HEK293 (cell line): Measurements from ENCODE around the gene APOBEC3C.

ENCODE experiments used
- CTCF ChIA-PET: fragments of 350-600 bp; formaldehyde crosslinking; extraction: SDS; loops from one replicate; lab custom pipeline; 2021; ENCODE audit warnings: antibody characterized with exemption; lab: Yijun Ruan, JAX
- POLR2A ChIA-PET: fragments of 300-600 bp; formaldehyde crosslinking; extraction: SDS; loops from one replicate; lab custom pipeline; 2020; ENCODE audit warnings: antibody characterized with exemption, inconsistent platforms; lab: Yijun Ruan, JAX
- H3K27ac ChIP-seq: fragments of 200-500 bp; sonication (Bioruptor generic); 2 replicates; pipeline ENCODE4 v1.5.1; 2014; ENCODE audit warnings: low read depth, low read length, control low read depth, inconsistent platforms; ENCODE audit errors: extremely low read depth
- H3K36me3 ChIP-seq, 2 experiments: fragments of 200-500 bp in 1 of 2; sonication (Bioruptor generic) in 1 of 2; 1 replicate in 1 of 2; 2 replicates in 1 of 2; pipeline ENCODE4 v1.5.1; 2014 to 2017; ENCODE audit warnings: inconsistent platforms in 2 of 2, low read length in 2 of 2; ENCODE audit not compliant: control insufficient read depth in 2 of 2, insufficient read depth in 1 of 2
- H3K4me1 ChIP-seq: fragments of 200-500 bp; sonication (Bioruptor generic); 2 replicates; pipeline ENCODE4 v1.5.1; 2014; ENCODE audit warnings: mild to moderate bottlenecking, low read length, inconsistent platforms; ENCODE audit not compliant: control insufficient read depth, insufficient read depth
- H3K4me3 ChIP-seq: 2 replicates; pipeline ENCODE4 v1.5.1; 2011; ENCODE audit warnings: low read depth, mild to moderate bottlenecking, control low read depth, low read length, moderate library complexity
- H3K9me3 ChIP-seq: fragments of 200-500 bp; sonication (Bioruptor generic); 2 replicates; pipeline ENCODE4 v1.5.1; 2014; ENCODE audit warnings: low read depth, low read length, inconsistent platforms; ENCODE audit not compliant: control insufficient read depth, insufficient read depth
- BCL11A ChIP-seq: fragments of 450-650 bp; formaldehyde crosslinking; IDR thresholded peaks from 2 replicates; pipeline ENCODE4 v1.5.1; 2016; ENCODE audit warnings: low read depth, missing biosample characterization, missing genetic modification characterization
- BCL6B ChIP-seq: fragments of 450-650 bp; formaldehyde crosslinking; IDR thresholded peaks from 2 replicates; pipeline ENCODE4 v1.5.1; 2017; ENCODE audit warnings: missing biosample characterization, missing genetic modification characterization
- GLI2 ChIP-seq: fragments of 450-650 bp; formaldehyde crosslinking; IDR thresholded peaks from 2 replicates; pipeline ENCODE4; 2017; ENCODE audit warnings: missing biosample characterization, missing genetic modification characterization, low read depth, borderline replicate concordance
- KLF8 ChIP-seq: fragments of 450-650 bp; formaldehyde crosslinking; IDR thresholded peaks from 2 replicates; pipeline ENCODE4 v1.5.1; 2016; ENCODE audit warnings: missing biosample characterization, missing genetic modification characterization
- PBX3 ChIP-seq: sonication (generic); formaldehyde crosslinking; IDR thresholded peaks from 2 replicates; pipeline ENCODE4 v1.8.1; 2022; ENCODE audit warnings: mild to moderate bottlenecking, moderate library complexity, missing genetic modification reagents
- REPIN1 ChIP-seq: fragments of 450-650 bp; formaldehyde crosslinking; IDR thresholded peaks from 2 replicates; pipeline ENCODE4 v1.5.1; 2017; ENCODE audit warnings: missing biosample characterization, missing genetic modification characterization, low read depth
- SETDB1 ChIP-seq: IDR thresholded peaks from one replicate; pipeline ENCODE4 v1.6.1; 2017; ENCODE audit warnings: mild to moderate bottlenecking, low read length, moderate library complexity, mixed read lengths; ENCODE audit not compliant: insufficient read length
- ZBTB1 ChIP-seq: fragments of 450-650 bp; formaldehyde crosslinking; IDR thresholded peaks from 2 replicates; pipeline ENCODE4 v1.5.1; 2016; ENCODE audit warnings: missing biosample characterization, missing genetic modification characterization
- ZBTB7A ChIP-seq: fragments of 450-650 bp; formaldehyde crosslinking; IDR thresholded peaks from 2 replicates; pipeline ENCODE4 v1.5.1; 2016; ENCODE audit warnings: low read depth, missing biosample characterization, missing genetic modification characterization
- ZNF112 ChIP-seq: fragments of 450-650 bp; formaldehyde crosslinking; IDR thresholded peaks from 2 replicates; pipeline ENCODE4 v1.5.0; 2017; ENCODE audit warnings: missing biosample characterization, missing genetic modification characterization
- ZNF114 ChIP-seq: fragments of 450-650 bp; formaldehyde crosslinking; IDR thresholded peaks from 2 replicates; pipeline ENCODE4 v1.5.0; 2017; ENCODE audit warnings: missing biosample characterization, missing genetic modification characterization
- ZNF202 ChIP-seq: fragments of 450-650 bp; formaldehyde crosslinking; IDR thresholded peaks from 2 replicates; pipeline ENCODE4 v1.5.1; 2016; ENCODE audit warnings: missing biosample characterization, missing genetic modification characterization, borderline replicate concordance
- ZNF274 ChIP-seq, 2 experiments: fragments of 200-500 bp in 1 of 2; fragments of 450-650 bp in 1 of 2; sonication (Bioruptor generic) in 1 of 2; formaldehyde crosslinking in 1 of 2; IDR thresholded peaks; 2 replicates each; pipeline versions ENCODE4 v1.5.1 to v1.6.1; 2014 to 2016; ENCODE audit warnings: borderline replicate concordance in 1 of 2, inconsistent platforms in 1 of 2, low read length in 1 of 2, missing biosample characterization in 1 of 2, missing genetic modification characterization in 1 of 2
- ZNF280D ChIP-seq: fragments of 450-650 bp; formaldehyde crosslinking; IDR thresholded peaks from 2 replicates; pipeline ENCODE4 v1.5.1; 2016; ENCODE audit warnings: missing biosample characterization, missing genetic modification characterization
- ZNF404 ChIP-seq: fragments of 450-650 bp; formaldehyde crosslinking; IDR thresholded peaks from 2 replicates; pipeline ENCODE4 v1.5.1; 2017; ENCODE audit warnings: missing biosample characterization, missing genetic modification characterization
- ZNF416 ChIP-seq: fragments of 450-650 bp; formaldehyde crosslinking; IDR thresholded peaks from 2 replicates; pipeline ENCODE4 v1.5.1; 2016; ENCODE audit warnings: missing biosample characterization, missing genetic modification characterization
- ZNF433 ChIP-seq: fragments of 450-650 bp; formaldehyde crosslinking; IDR thresholded peaks from 2 replicates; pipeline ENCODE4 v1.5.1; 2016; ENCODE audit warnings: missing biosample characterization, missing genetic modification characterization, low read depth
- ZNF488 ChIP-seq: fragments of 450-650 bp; formaldehyde crosslinking; IDR thresholded peaks from 2 replicates; pipeline ENCODE4 v1.5.1; 2016; ENCODE audit warnings: missing biosample characterization, missing genetic modification characterization
- ZNF654 ChIP-seq: fragments of 450-650 bp; formaldehyde crosslinking; IDR thresholded peaks from 2 replicates; pipeline ENCODE4 v1.5.1; 2016; ENCODE audit warnings: low read depth, missing biosample characterization, missing genetic modification characterization
- ZNF704 ChIP-seq: fragments of 450-650 bp; formaldehyde crosslinking; IDR thresholded peaks from 2 replicates; pipeline ENCODE4 v1.5.1; 2016; ENCODE audit warnings: missing biosample characterization, missing genetic modification characterization
- ZSCAN5A ChIP-seq: fragments of 450-650 bp; formaldehyde crosslinking; IDR thresholded peaks from 2 replicates; pipeline ENCODE4 v1.5.1; 2016; ENCODE audit warnings: missing biosample characterization, missing genetic modification characterization

The APOBEC3C gene

GRCh38 chr22:38984224-38984623 is 29.8 kb upstream of the APOBEC3C start:
- Histone ChIP-seq H3K4me3 (no peak overlapping the region), H3K27ac (no peak overlapping the region), H3K9me3 (no peaks in the 10 kb centered on the region), H3K4me1 (peaks cover 2% of the 10 kb centered on the region; the same call in 1 of the 2 replicates), H3K36me3 (no peaks in the 10 kb centered on the region)
- ChIA-PET POLR2A (interaction anchor here (0.7 kb wide), 1 partner anchor 110 kb away, joined by 3 read pairs; no protein-coding TSS in a partner anchor), CTCF (interaction anchor here (0.7 to 1.8 kb wide), 5 partner anchors 11 to 358 kb away, joined by 3 to 11 read pairs (median 4); no protein-coding TSS in a partner anchor)
- TF ChIP-seq ZSCAN5A (tag by site-specific recombination) (0 out of 2 replicates have a peak, but pooled peaks have one; percentile 49), ZNF654 (tag by site-specific recombination) (no peak), ZNF404 (tag by site-specific recombination) (no peak), ZNF488 (tag by site-specific recombination) (no peak), ZNF433 (tag by site-specific recombination) (no peak), ZNF112 (tag by site-specific recombination) (no peak), ZNF202 (tag by site-specific recombination) (no peak), ZNF274 (IDR thresholded peaks at IDR 0.05; ENCODE audit: low read length) (no peak), ZNF274 (tag by site-specific recombination; IDR thresholded peaks at IDR 0.05; ENCODE audit: borderline replicate concordance) (no peak), ZNF114 (tag by site-specific recombination) (no peak), PBX3 (CRISPR knock-in tag) (no peak), BCL11A (tag by site-specific recombination) (no peak), ZNF416 (tag by site-specific recombination) (no peak), ZBTB1 (tag by site-specific recombination) (no peak), ZNF280D (tag by site-specific recombination) (peak; percentile 86; the same call in 1 of the 2 replicates), ZNF704 (no peak), GLI2 (no peak), REPIN1 (tag by site-specific recombination) (no peak), SETDB1 (peak; percentile 96), ZBTB7A (tag by site-specific recombination) (no peak), BCL6B (tag by site-specific recombination) (no peak), KLF8 (tag by site-specific recombination) (no peak)
